ENCODE measurements around the gene TCEA2.

- TF ChIP-seq GATA2 (IDR thresholded peaks at IDR 0.05; ENCODE audit: low read depth, low read length) (no peak), GATA3 (IDR thresholded peaks at IDR 0.05; ENCODE audit: low read depth, low read length) (no peak)
Observed at GRCh38 chr20:64099086-64099786, 36.2 kb downstream of the TCEA2 start.
